Spleen (tissue), 11 donors: Measurements from ENCODE around the gene RADIL. TPM values are rescaled to one million over a fixed set of nuclear protein-coding genes. Genes with fewer than 3 reads are reported as not detected.

Source experiments
- DNase-seq: peaks from one replicate; pipeline ENCODE4 v3.0.0-alpha.2; 2020
- H3K27ac ChIP-seq, 8 donors: fragments of 200-600 bp; sonication (generic) in 7 of 8; 1 replicate in 4 of 8; 2 replicates in 4 of 8; pipeline versions ENCODE4 v1.5.0 to v1.8.0; 2016 to 2021; ENCODE audit warnings: inconsistent platforms in 4 of 8, mild to moderate bottlenecking in 4 of 8, moderate library complexity in 1 of 8
- H3K27me3 ChIP-seq, 7 donors: fragments of 200-600 bp; sonication (generic) in 6 of 7; replicated peaks in 1 of 7; 1 replicate in 4 of 7; 2 replicates in 3 of 7; pipeline versions ENCODE4 v1.5.0 to v1.8.0; 2016 to 2021; ENCODE audit warnings: inconsistent platforms in 3 of 7, mild to moderate bottlenecking in 1 of 7
- H3K36me3 ChIP-seq, 6 donors: fragments of 200-600 bp; sonication (generic) in 5 of 6; 1 replicate in 4 of 6; 2 replicates in 2 of 6; pipeline versions ENCODE4 v1.5.0 to v1.8.0; 2016 to 2021; ENCODE audit warnings: inconsistent platforms in 2 of 6
- H3K4me1 ChIP-seq, 6 donors: fragments of 200-600 bp; sonication (generic) in 5 of 6; 1 replicate in 3 of 6; 2 replicates in 3 of 6; pipeline versions ENCODE4 v1.5.0 to v1.8.0; 2016 to 2021; ENCODE audit warnings: inconsistent platforms in 3 of 6
- H3K4me3 ChIP-seq, 8 donors: fragments of 200-600 bp; sonication (generic) in 7 of 8; 1 replicate in 4 of 8; 2 replicates in 4 of 8; pipeline versions ENCODE4 v1.5.0 to v1.8.0; 2016 to 2021; ENCODE audit warnings: inconsistent platforms in 4 of 8, mild to moderate bottlenecking in 4 of 8, moderate library complexity in 2 of 8
- H3K9me3 ChIP-seq, 8 donors: fragments of 200-600 bp; sonication (generic) in 7 of 8; 1 replicate in 4 of 8; 2 replicates in 4 of 8; pipeline versions ENCODE4 v1.5.0 to v1.8.0; 2016 to 2021; ENCODE audit warnings: inconsistent platforms in 4 of 8
- CTCF ChIP-seq, 11 experiments: fragments of 200-600 bp in 7 of 11; fragments of 450-650 bp in 4 of 11; sonication (generic) in 4 of 11; IDR thresholded peaks in 8 of 11; conservative IDR thresholded peaks in 3 of 11; 1 replicate in 7 of 11; 2 replicates in 4 of 11; pipeline versions ENCODE4 v1.4.0 to v1.8.0; 2016 to 2021; ENCODE audit warnings: antibody characterized with exemption in 11 of 11, inconsistent platforms in 4 of 11, mild to moderate bottlenecking in 1 of 11
- POLR2A ChIP-seq, 3 donors: fragments of 450-650 bp; IDR thresholded peaks; one replicate each; pipeline ENCODE4 v1.5.1; 2017; ENCODE audit warnings: antibody characterized with exemption in 3 of 3, mild to moderate bottlenecking in 1 of 3
- POLR2AphosphoS5 ChIP-seq, 3 donors: sonication (generic); formaldehyde crosslinking; IDR thresholded peaks; one replicate each; pipeline ENCODE4 v1.5.1; 2017; ENCODE audit warnings: antibody characterized with exemption in 3 of 3
- WGBS, 5 donors: extraction: QIAGEN DNeasy Blood & Tissue Kit in 3 of 5; methylation state at CpG; one replicate each; pipeline versions ENCODE4 v1.1.5 to v1.1.7; 2013 to 2018; 5-methylcytosine and 5-hydroxymethylcytosine counted together
- intact Hi-C: fragments of 100-400 bp; cut with DNase I; formaldehyde crosslinking; loops from one replicate; pipeline ENCODE4 v1.15.0; 2023; ENCODE audit warnings: low total_unique reads
- polyA plus RNA-seq, 3 donors: library from polyadenylated mRNA; stranded (reverse); fragments of 200-250 nt; gene quantifications; one replicate each; pipeline ENCODE4 v1.2.1, GENCODE V29; 2013
- total RNA-seq, 7 donors: library from RNA; depleted of rRNA in 3 of 7; stranded (reverse); fragments of >200 nt in 3 of 7; fragmentation: NEBNext Ultra II Directional in 4 of 7; extraction: Animal tissue kit (Norgen Biotek cat#: 25700) in 4 of 7; gene quantifications; one replicate each; pipeline versions ENCODE4 v1.1.0 to v1.2.1, GENCODE V29; 2016 to 2021
- donor health status: healthy with polysubstance abuse.
- donor health status: DM: no; HTN: no; CAD: no; lungs with moderate emphysema.
- donor health status: DM: no; HTN: no; CAD: no.
- donor health status: Bipolar disorder and iron deficiency.
- donor health status: healthy.
- donor health status: DM: no; HTN: no; CAD: no.
- donor health status: DM: yes; HTN: yes; CAD: no.

The RADIL gene
- total and polyA plus RNA-seq, 10 donors, result 0.24 to 2.8 (median 1.5) TPM

GRCh38 chr7:4837041-4837802, 46.3 kb downstream of the RADIL start:
- peak; percentile 67 for DNase-seq
- Histone ChIP-seq H3K27ac (no peak overlapping the region), H3K4me1 (no peaks in the 10 kb centered on the region), H3K27me3 (peaks cover 0 to 3% (median 0%) of the 10 kb centered on the region in 7 donors), H3K9me3 (no peaks in the 10 kb centered on the region), H3K4me3 (no peak overlapping the region), H3K36me3 (no peaks in the 10 kb centered on the region)
- WGBS, 5 donors, result 67 to 74% (median 70%) methylated on average over 21 to 22 of the region's 22 CpGs
- intact Hi-C loops, result no loop called here
- TF ChIP-seq CTCF (IDR thresholded peaks at IDR 0.05 in 8 of 11, conservative IDR thresholded peaks at IDR 0.05 in 3 of 11) (no peak), POLR2A (IDR thresholded peaks at IDR 0.05) (no peak), POLR2AphosphoS5 (IDR thresholded peaks at IDR 0.05) (no peak)

GRCh38 chr7:4836206-4836661, 47.3 kb downstream of the RADIL start:
- H3K27me3 ChIP-seq, result peaks cover 0 to 3% (median 0%) of the 10 kb centered on the region in 7 donors
- H3K27ac ChIP-seq, result no peak overlapping the region
- no peak overlapping the region for H3K4me3 ChIP-seq
- TF ChIP-seq POLR2A (IDR thresholded peaks at IDR 0.05) (no peak), CTCF (IDR thresholded peaks at IDR 0.05 in 8 of 11, conservative IDR thresholded peaks at IDR 0.05 in 3 of 11) (no peak), POLR2AphosphoS5 (IDR thresholded peaks at IDR 0.05) (no peak)
- DNase-seq, result peak; percentile 70
- H3K4me1 ChIP-seq, result no peaks in the 10 kb centered on the region
- H3K9me3 ChIP-seq, result no peaks in the 10 kb centered on the region
- WGBS, 5 donors, result 90 to 94% (median 92%) methylated on average over 21 to 30 of the region's 30 CpGs
- no peaks in the 10 kb centered on the region for H3K36me3 ChIP-seq
- intact Hi-C loops, result no loop called here

DNA sequence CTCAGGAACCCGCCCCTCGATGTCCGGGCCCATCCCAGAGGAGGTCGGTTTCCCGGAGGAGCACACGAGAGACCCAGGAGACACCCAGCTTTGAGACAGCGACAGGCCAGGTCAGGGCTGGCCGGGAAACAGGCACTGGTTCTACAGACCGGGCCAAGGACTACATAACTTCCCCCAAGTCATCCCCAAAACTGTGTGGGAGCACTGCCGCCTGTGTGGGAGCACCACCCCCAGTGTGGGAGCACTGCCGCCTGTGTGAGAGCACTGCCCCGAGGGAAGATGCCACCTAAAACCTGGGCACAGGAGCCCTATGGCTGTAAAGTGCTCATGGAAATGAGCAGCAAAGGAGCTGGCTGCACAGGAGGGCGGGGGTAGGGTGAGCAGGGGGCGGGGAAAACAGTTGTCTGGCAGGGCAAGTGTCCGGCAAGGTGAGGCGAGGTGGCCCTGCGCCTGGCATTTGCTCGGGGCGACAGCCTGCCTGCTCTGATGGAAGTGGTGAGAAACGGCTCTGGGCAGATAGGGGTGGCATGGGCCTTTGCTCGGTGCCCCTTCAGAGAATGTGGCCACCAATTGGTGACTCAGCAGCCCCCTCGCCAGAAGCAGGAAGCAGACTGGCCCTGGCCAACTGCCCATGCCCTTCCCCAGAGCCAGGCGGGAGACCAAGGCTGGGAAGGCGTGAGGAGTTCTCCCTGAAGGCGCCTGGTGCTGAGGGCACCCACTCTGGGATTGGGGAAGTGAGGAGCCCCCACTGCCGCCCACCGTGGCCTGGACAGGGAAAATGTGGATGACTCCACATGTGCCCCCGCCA, 47.9 kb downstream of the RADIL start:
- TF ChIP-seq CTCF (IDR thresholded peaks at IDR 0.05 in 8 of 11, conservative IDR thresholded peaks at IDR 0.05 in 3 of 11), result no peak
- TF ChIP-seq POLR2AphosphoS5 (IDR thresholded peaks at IDR 0.05), result no peak
- TF ChIP-seq POLR2A (IDR thresholded peaks at IDR 0.05), result no peak
- intact Hi-C loops, result no loop called here
- H3K27ac ChIP-seq, result no peak overlapping the region
- no peaks in the 10 kb centered on the region for H3K9me3 ChIP-seq
- no peaks in the 10 kb centered on the region for H3K4me1 ChIP-seq
- no peaks in the 10 kb centered on the region for H3K36me3 ChIP-seq
- H3K4me3 ChIP-seq, result no peak overlapping the region
- DNase-seq, result peak; percentile 51
- H3K27me3 ChIP-seq, result peaks cover 0 to 3% (median 0%) of the 10 kb centered on the region in 7 donors
- WGBS, 5 donors, result 84 to 92% (median 85%) methylated on average over 21 to 28 of the region's 28 CpGs
